ENCODE results near the gene PIK3CB. TPM values are rescaled to one million over a fixed set of nuclear protein-coding genes. Genes with fewer than 3 reads are reported as not detected.
"Not testable (repeated sequence)": the region's sequence is repeated elsewhere in the genome, so short reads cannot be mapped to it uniquely, and the experiment has no call there.

Gene PIK3CB
- polyA plus RNA-seq, 4 donors = 16.2 to 57.1 (median 19.2) TPM

- Histone ChIP-seq H3K36me3 (ENCODE audit: control insufficient read depth in 3 of 3, insufficient read depth in 2 of 3, low read depth in 1 of 3, low read length in 3 of 3) (peaks cover 0 to 25% (median 5%) of the 10 kb centered on the region in 3 donors), H3K9me3 (ENCODE audit: control insufficient read depth in 2 of 2, insufficient read depth in 1 of 2, low read depth in 1 of 2, low read length in 1 of 2) (no peaks in the 10 kb centered on the region), H3K4me3 (ENCODE audit: low read depth in 1 of 3, low read length in 3 of 3) (no peak overlapping the region), H3K27me3 (ENCODE audit: control insufficient read depth in 3 of 3, insufficient read depth in 3 of 3, low read length in 3 of 3) (no peaks in the 10 kb centered on the region), H3K27ac (ENCODE audit: low read depth in 1 of 3, low read length in 2 of 3) (no peak overlapping the region), H3K4me1 (ENCODE audit: control insufficient read depth in 3 of 3, insufficient read depth in 2 of 3, low read depth in 1 of 3, low read length in 2 of 3) (no peaks in the 10 kb centered on the region)
- WGBS, 3 donors = 93 to 99% (median 96%) methylated on average over 5 of the region's 5 CpGs
- no peak for FAIRE-seq
- no peak for DNase-seq
Observed at GRCh38 chr3:138796761-138797160, 38.0 kb downstream of the PIK3CB start.

GRCh38 chr3:138786788-138787271 lies 47.9 kb downstream of the PIK3CB start:
- 73 to 80% (median 75%) methylated on average over 3 of the region's 3 CpGs for WGBS, 3 donors
- no peak for FAIRE-seq
- H3K27ac ChIP-seq (ENCODE audit: low read depth in 1 of 3, low read length in 2 of 3) = no peak overlapping the region

GRCh38 chr3:138785951-138786350 lies 48.8 kb downstream of the PIK3CB start:
- H3K36me3 ChIP-seq (ENCODE audit: control insufficient read depth in 3 of 3, insufficient read depth in 2 of 3, low read depth in 1 of 3, low read length in 3 of 3) = peaks cover 0 to 28% (median 0%) of the 10 kb centered on the region in 3 donors
- no peak for DNase-seq
- peaks cover 0 to 8% of the 10 kb centered on the region in 2 donors for H3K9me3 ChIP-seq (ENCODE audit: control insufficient read depth in 2 of 2, insufficient read depth in 1 of 2, low read depth in 1 of 2, low read length in 1 of 2)
- H3K27ac ChIP-seq (ENCODE audit: low read depth in 1 of 3, low read length in 2 of 3) = no peak overlapping the region
- no peaks in the 10 kb centered on the region for H3K27me3 ChIP-seq (ENCODE audit: control insufficient read depth in 3 of 3, insufficient read depth in 3 of 3, low read length in 3 of 3)
- no peak for FAIRE-seq
- H3K4me3 ChIP-seq (ENCODE audit: low read depth in 1 of 3, low read length in 3 of 3) = no peak overlapping the region
- H3K4me1 ChIP-seq (ENCODE audit: control insufficient read depth in 3 of 3, insufficient read depth in 2 of 3, low read depth in 1 of 3, low read length in 2 of 3) = no peaks in the 10 kb centered on the region

More at GRCh38 chr3:138786788-138787271, 47.9 kb downstream of the PIK3CB start:
- H3K4me3 ChIP-seq (ENCODE audit: low read depth in 1 of 3, low read length in 3 of 3) = no peak overlapping the region
- no peaks in the 10 kb centered on the region for H3K27me3 ChIP-seq (ENCODE audit: control insufficient read depth in 3 of 3, insufficient read depth in 3 of 3, low read length in 3 of 3)
- peaks cover 0 to 8% of the 10 kb centered on the region in 2 donors for H3K9me3 ChIP-seq (ENCODE audit: control insufficient read depth in 2 of 2, insufficient read depth in 1 of 2, low read depth in 1 of 2, low read length in 1 of 2)
- H3K4me1 ChIP-seq (ENCODE audit: control insufficient read depth in 3 of 3, insufficient read depth in 2 of 3, low read depth in 1 of 3, low read length in 2 of 3) = no peaks in the 10 kb centered on the region
- peaks cover 0 to 30% (median 0%) of the 10 kb centered on the region in 3 donors for H3K36me3 ChIP-seq (ENCODE audit: control insufficient read depth in 3 of 3, insufficient read depth in 2 of 3, low read depth in 1 of 3, low read length in 3 of 3)
- DNase-seq = no peak

GRCh38 chr3:138785362-138785857 lies 49.3 kb downstream of the PIK3CB start:
- peaks cover 0 to 32% (median 0%) of the 10 kb centered on the region in 3 donors for H3K36me3 ChIP-seq (ENCODE audit: control insufficient read depth in 3 of 3, insufficient read depth in 2 of 3, low read depth in 1 of 3, low read length in 3 of 3)
- not testable (repeated sequence) for FAIRE-seq; H3K27me3 ChIP-seq (ENCODE audit: control insufficient read depth in 3 of 3, insufficient read depth in 3 of 3, low read length in 3 of 3); DNase-seq; H3K4me1 ChIP-seq (ENCODE audit: control insufficient read depth in 3 of 3, insufficient read depth in 2 of 3, low read depth in 1 of 3, low read length in 2 of 3); H3K4me3 ChIP-seq (ENCODE audit: low read depth in 1 of 3, low read length in 3 of 3); H3K9me3 ChIP-seq (ENCODE audit: control insufficient read depth in 2 of 2, insufficient read depth in 1 of 2, low read depth in 1 of 2, low read length in 1 of 2); H3K27ac ChIP-seq (ENCODE audit: low read depth in 1 of 3, low read length in 2 of 3)
- 80 to 94% (median 92%) methylated on average over 7 of the region's 7 CpGs for WGBS, 3 donors

- Histone ChIP-seq H3K27me3 (ENCODE audit: control insufficient read depth in 3 of 3, insufficient read depth in 3 of 3, low read length in 3 of 3) (no peaks in the 10 kb centered on the region), H3K27ac (ENCODE audit: low read depth in 1 of 3, low read length in 2 of 3) (no peak overlapping the region), H3K9me3 (ENCODE audit: control insufficient read depth in 2 of 2, insufficient read depth in 1 of 2, low read depth in 1 of 2, low read length in 1 of 2) (peaks cover 0 to 8% of the 10 kb centered on the region in 2 donors), H3K4me1 (ENCODE audit: control insufficient read depth in 3 of 3, insufficient read depth in 2 of 3, low read depth in 1 of 3, low read length in 2 of 3) (no peaks in the 10 kb centered on the region), H3K4me3 (ENCODE audit: low read depth in 1 of 3, low read length in 3 of 3) (no peak overlapping the region), H3K36me3 (ENCODE audit: control insufficient read depth in 3 of 3, insufficient read depth in 2 of 3, low read depth in 1 of 3, low read length in 3 of 3) (peaks cover 0 to 29% (median 0%) of the 10 kb centered on the region in 3 donors)
- no peak for DNase-seq
- FAIRE-seq = no peak
- WGBS, 3 donors = 93 to 95% (median 95%) methylated on average over 1 of the region's 1 CpG
Observed at GRCh38 chr3:138782755-138783154, 52.0 kb downstream of the PIK3CB start.

- FAIRE-seq (no peak), DNase-seq (peak in 1 of 2 donors; percentile 61)
- peaks cover 0 to 33% (median 0%) of the 10 kb centered on the region in 3 donors for H3K36me3 ChIP-seq (ENCODE audit: control insufficient read depth in 3 of 3, insufficient read depth in 2 of 3, low read depth in 1 of 3, low read length in 3 of 3)
- H3K9me3 ChIP-seq (ENCODE audit: control insufficient read depth in 2 of 2, insufficient read depth in 1 of 2, low read depth in 1 of 2, low read length in 1 of 2) = peaks cover 0 to 8% of the 10 kb centered on the region in 2 donors
- WGBS, 3 donors = 42 to 56% (median 54%) methylated on average over 5 of the region's 5 CpGs
- no peaks in the 10 kb centered on the region for H3K4me1 ChIP-seq (ENCODE audit: control insufficient read depth in 3 of 3, insufficient read depth in 2 of 3, low read depth in 1 of 3, low read length in 2 of 3)
- peak overlapping the region in 1 of 3 donors; percentile 58 for H3K27ac ChIP-seq (ENCODE audit: low read depth in 1 of 3, low read length in 2 of 3)
- no peak overlapping the region for H3K4me3 ChIP-seq (ENCODE audit: low read depth in 1 of 3, low read length in 3 of 3)
- no peaks in the 10 kb centered on the region for H3K27me3 ChIP-seq (ENCODE audit: control insufficient read depth in 3 of 3, insufficient read depth in 3 of 3, low read length in 3 of 3)
Observed at GRCh38 chr3:138781012-138781470, 53.7 kb downstream of the PIK3CB start.

- H3K4me3 ChIP-seq (ENCODE audit: low read depth in 1 of 3, low read length in 3 of 3) = no peak overlapping the region
- H3K9me3 ChIP-seq (ENCODE audit: control insufficient read depth in 2 of 2, insufficient read depth in 1 of 2, low read depth in 1 of 2, low read length in 1 of 2) = no peaks in the 10 kb centered on the region
- H3K4me1 ChIP-seq (ENCODE audit: control insufficient read depth in 3 of 3, insufficient read depth in 2 of 3, low read depth in 1 of 3, low read length in 2 of 3) = no peaks in the 10 kb centered on the region
- H3K27ac ChIP-seq (ENCODE audit: low read depth in 1 of 3, low read length in 2 of 3) = no peak overlapping the region
- FAIRE-seq = no peak
- H3K36me3 ChIP-seq (ENCODE audit: control insufficient read depth in 3 of 3, insufficient read depth in 2 of 3, low read depth in 1 of 3, low read length in 3 of 3) = peaks cover 0 to 25% (median 0%) of the 10 kb centered on the region in 3 donors
- DNase-seq = no peak
- no peaks in the 10 kb centered on the region for H3K27me3 ChIP-seq (ENCODE audit: control insufficient read depth in 3 of 3, insufficient read depth in 3 of 3, low read length in 3 of 3)
- WGBS, 3 donors = 98 to 100% (median 98%) methylated on average over 2 of the region's 2 CpGs
Observed at GRCh38 chr3:138778643-138779042, 56.1 kb downstream of the PIK3CB start.

GRCh38 chr3:138776961-138777360 lies 57.8 kb downstream of the PIK3CB start:
- 98 to 100% (median 100%) methylated on average over 2 of the region's 2 CpGs for WGBS, 3 donors
- DNase-seq = no peak

GRCh38 chr3:138775254-138775595 lies 59.5 kb downstream of the PIK3CB start:
- FAIRE-seq = no peak
- H3K4me3 ChIP-seq (ENCODE audit: low read depth in 1 of 3, low read length in 3 of 3) = no peak overlapping the region
- no peaks in the 10 kb centered on the region for H3K9me3 ChIP-seq (ENCODE audit: control insufficient read depth in 2 of 2, insufficient read depth in 1 of 2, low read depth in 1 of 2, low read length in 1 of 2)
- no peak for DNase-seq
- H3K27me3 ChIP-seq (ENCODE audit: control insufficient read depth in 3 of 3, insufficient read depth in 3 of 3, low read length in 3 of 3) = no peaks in the 10 kb centered on the region
- no peaks in the 10 kb centered on the region for H3K4me1 ChIP-seq (ENCODE audit: control insufficient read depth in 3 of 3, insufficient read depth in 2 of 3, low read depth in 1 of 3, low read length in 2 of 3)
- peak overlapping the region in 1 of 3 donors; percentile 33 for H3K27ac ChIP-seq (ENCODE audit: low read depth in 1 of 3, low read length in 2 of 3)
- H3K36me3 ChIP-seq (ENCODE audit: control insufficient read depth in 3 of 3, insufficient read depth in 2 of 3, low read depth in 1 of 3, low read length in 3 of 3) = peaks cover 0 to 19% (median 0%) of the 10 kb centered on the region in 3 donors
- 66 to 72% (median 68%) methylated on average over 4 of the region's 4 CpGs for WGBS, 3 donors

More at GRCh38 chr3:138776961-138777360, 57.8 kb downstream of the PIK3CB start:
- Histone ChIP-seq H3K27me3 (ENCODE audit: control insufficient read depth in 3 of 3, insufficient read depth in 3 of 3, low read length in 3 of 3) (no peaks in the 10 kb centered on the region), H3K27ac (ENCODE audit: low read depth in 1 of 3, low read length in 2 of 3) (no peak overlapping the region), H3K4me3 (ENCODE audit: low read depth in 1 of 3, low read length in 3 of 3) (no peak overlapping the region), H3K4me1 (ENCODE audit: control insufficient read depth in 3 of 3, insufficient read depth in 2 of 3, low read depth in 1 of 3, low read length in 2 of 3) (no peaks in the 10 kb centered on the region), H3K36me3 (ENCODE audit: control insufficient read depth in 3 of 3, insufficient read depth in 2 of 3, low read depth in 1 of 3, low read length in 3 of 3) (peaks cover 0 to 28% (median 0%) of the 10 kb centered on the region in 3 donors), H3K9me3 (ENCODE audit: control insufficient read depth in 2 of 2, insufficient read depth in 1 of 2, low read depth in 1 of 2, low read length in 1 of 2) (no peaks in the 10 kb centered on the region)
- no peak for FAIRE-seq
